ENCODE results near the gene C2orf74. TPM values are rescaled to one million over a fixed set of nuclear protein-coding genes. Genes with fewer than 3 reads are reported as not detected.
"Not testable (repeated sequence)": the region's sequence is repeated elsewhere in the genome, so short reads cannot be mapped to it uniquely, and the experiment has no call there.

C2orf74 gene
- total RNA-seq, 4 donors from 2014 or later: 3.5 to 11.3 (median 6.2) TPM

DNA sequence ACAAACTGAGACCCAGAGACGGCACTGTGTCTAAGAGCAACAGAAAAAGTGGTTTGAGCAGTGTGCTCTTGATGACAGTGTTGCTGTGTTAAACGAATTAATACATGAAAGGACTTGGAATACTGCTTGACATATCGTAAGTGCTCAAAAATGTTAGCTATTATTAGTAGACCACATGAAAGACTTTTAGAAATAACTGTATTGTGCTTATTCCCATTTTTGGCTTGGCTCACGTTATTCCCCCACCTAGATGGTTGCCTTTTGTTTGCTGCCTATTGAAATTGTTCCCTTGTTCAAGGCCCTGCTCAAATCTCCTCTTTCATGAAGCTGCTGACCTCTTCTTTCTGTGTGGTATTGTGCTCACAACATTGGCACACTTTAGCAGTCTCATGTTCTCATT is 27.8 kb upstream of the C2orf74 start:
- no peak for TF ChIP-seq POLR2A (IDR thresholded peaks at IDR 0.05)
- TF ChIP-seq, protein P1, sequence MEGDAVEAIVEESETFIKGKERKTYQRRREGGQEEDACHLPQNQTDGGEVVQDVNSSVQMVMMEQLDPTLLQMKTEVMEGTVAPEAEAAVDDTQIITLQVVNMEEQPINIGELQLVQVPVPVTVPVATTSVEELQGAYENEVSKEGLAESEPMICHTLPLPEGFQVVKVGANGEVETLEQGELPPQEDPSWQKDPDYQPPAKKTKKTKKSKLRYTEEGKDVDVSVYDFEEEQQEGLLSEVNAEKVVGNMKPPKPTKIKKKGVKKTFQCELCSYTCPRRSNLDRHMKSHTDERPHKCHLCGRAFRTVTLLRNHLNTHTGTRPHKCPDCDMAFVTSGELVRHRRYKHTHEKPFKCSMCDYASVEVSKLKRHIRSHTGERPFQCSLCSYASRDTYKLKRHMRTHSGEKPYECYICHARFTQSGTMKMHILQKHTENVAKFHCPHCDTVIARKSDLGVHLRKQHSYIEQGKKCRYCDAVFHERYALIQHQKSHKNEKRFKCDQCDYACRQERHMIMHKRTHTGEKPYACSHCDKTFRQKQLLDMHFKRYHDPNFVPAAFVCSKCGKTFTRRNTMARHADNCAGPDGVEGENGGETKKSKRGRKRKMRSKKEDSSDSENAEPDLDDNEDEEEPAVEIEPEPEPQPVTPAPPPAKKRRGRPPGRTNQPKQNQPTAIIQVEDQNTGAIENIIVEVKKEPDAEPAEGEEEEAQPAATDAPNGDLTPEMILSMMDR (IDR thresholded peaks at IDR 0.05): no peak
- DNase-seq (ENCODE audit: low spot score in 2 of 2): no peak
- no peak overlapping the region for H3K4me3 ChIP-seq (ENCODE audit: low read depth, poor library complexity, severe bottlenecking)
- WGBS, 2 donors: 64% methylated on average over 4 of the region's 4 CpGs
- intact Hi-C loops (cut with DNase I; ENCODE audit: low total_unique reads): no loop called here

DNA sequence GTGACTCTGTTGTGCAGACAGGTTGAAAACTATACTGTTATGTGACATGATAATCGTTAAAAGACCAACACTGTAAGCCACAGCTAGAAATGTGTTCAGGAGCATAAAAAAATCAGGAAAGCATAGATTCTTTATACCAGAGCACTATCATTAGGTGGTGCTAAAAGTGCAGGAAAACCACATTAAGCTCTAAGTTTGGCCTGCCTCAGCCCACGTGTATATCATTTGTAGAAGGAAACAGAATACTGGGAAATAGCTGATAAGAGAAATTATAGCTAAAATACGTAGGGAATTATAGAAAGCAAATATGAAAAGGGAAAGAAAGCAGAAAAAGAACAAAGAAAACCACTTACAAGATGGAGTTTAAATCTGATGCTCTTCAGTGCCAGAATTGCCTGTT is 26.5 kb upstream of the C2orf74 start:
- TF ChIP-seq POLR2A (IDR thresholded peaks at IDR 0.05): no peak
- TF ChIP-seq, protein P1 (IDR thresholded peaks at IDR 0.05): no peak

DNA sequence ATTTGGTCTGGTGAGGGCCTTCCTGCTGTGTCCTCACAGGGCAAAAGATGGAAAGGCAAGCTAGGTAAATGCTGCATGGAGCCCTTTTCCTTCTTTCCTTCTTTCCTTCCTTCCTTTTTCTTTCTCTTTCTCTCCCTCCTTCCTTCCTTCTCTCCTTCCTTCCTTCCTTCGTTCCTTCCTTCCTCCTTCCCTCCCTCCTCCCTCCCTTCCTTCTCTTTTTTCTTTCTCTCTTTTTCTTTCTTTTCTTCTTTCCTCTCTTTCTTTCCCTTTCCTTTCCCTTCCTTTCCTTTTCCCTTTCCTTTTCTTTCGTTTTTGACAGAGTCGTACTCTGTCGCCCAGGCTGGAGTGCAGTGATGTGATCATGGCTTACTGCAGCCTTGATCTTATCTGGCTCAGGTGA is 23.1 kb upstream of the C2orf74 start:
- no peak for DNase-seq (ENCODE audit: low spot score in 2 of 2)
- TF ChIP-seq, protein P1 (IDR thresholded peaks at IDR 0.05): no peak
- no peak for TF ChIP-seq POLR2A (IDR thresholded peaks at IDR 0.05)
- intact Hi-C loops (cut with DNase I; ENCODE audit: low total_unique reads): no loop called here
- WGBS, 2 donors: 88 to 92% methylated on average over 4 of the region's 4 CpGs
- no peak overlapping the region for H3K4me3 ChIP-seq (ENCODE audit: low read depth, poor library complexity, severe bottlenecking)

More for the DNA sequence above, 26.5 kb upstream of the C2orf74 start:
- intact Hi-C loops (cut with DNase I; ENCODE audit: low total_unique reads): no loop called here
- H3K4me3 ChIP-seq (ENCODE audit: low read depth, poor library complexity, severe bottlenecking): no peak overlapping the region
- DNase-seq (ENCODE audit: low spot score in 2 of 2): no peak
- 15 to 23% methylated on average over 3 of the region's 3 CpGs for WGBS, 2 donors

DNA sequence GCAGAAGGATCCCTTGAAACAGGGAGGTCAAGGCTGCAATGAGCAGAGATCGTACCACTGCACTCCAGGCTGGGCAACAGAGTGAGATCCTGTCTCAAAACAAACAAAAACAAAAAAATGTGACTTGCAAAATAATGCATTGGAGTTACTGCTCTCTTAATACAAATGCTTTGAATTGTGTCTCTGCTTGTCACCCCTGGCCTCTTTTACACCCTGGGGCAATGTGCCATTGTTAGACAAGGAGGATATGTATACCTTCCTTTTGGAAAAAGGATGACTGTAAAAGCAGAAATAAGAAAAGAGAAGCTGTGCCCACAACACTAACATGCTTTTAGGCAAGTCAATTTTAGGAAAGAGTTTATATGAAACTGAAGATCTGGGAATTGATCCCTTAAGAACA is 20.8 kb upstream of the C2orf74 start:
- intact Hi-C loops (cut with DNase I; ENCODE audit: low total_unique reads): no loop called here
- TF ChIP-seq, protein P1 (IDR thresholded peaks at IDR 0.05): no peak
- 74 to 92% methylated on average over 1 of the region's 1 CpG for WGBS, 2 donors

DNA sequence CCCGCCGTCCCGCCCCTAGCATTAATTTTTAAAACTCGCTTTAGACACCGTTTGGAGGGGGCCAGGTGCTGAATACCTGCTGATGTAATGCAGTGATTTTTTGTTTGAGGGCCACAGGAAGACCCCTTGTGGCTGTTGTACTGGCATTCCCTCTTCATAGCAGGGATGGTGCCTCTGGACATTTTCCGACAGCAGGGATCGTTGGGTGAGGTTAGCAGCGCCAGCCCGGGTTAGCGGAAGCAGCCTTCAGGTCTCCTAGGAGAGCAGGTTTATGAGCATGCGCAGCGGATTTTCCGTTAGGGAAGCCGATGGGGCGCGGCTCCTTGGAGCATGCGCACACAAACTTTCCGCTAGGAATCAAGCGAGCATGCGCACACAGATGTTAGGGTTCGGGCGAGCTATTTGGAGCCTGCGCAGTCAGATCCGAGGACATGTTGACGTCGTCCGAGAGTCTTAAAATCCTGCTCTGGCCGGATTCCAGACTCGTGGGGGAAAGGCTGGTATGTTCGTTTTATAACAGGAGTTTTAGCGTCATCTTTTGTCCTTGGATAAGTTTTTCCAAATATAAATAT is 17.2 kb upstream of the C2orf74 start:
- intact Hi-C loops (cut with DNase I; ENCODE audit: low total_unique reads): no loop called here
- no peak for TF ChIP-seq POLR2A (IDR thresholded peaks at IDR 0.05)
- TF ChIP-seq, protein P1 (IDR thresholded peaks at IDR 0.05): no peak
- DNase-seq (ENCODE audit: low spot score in 2 of 2): peak; percentile 93 to 98
- 5 to 6% methylated on average over 31 of the region's 31 CpGs for WGBS, 2 donors
- peak overlapping the region; percentile 28 for H3K4me3 ChIP-seq (ENCODE audit: low read depth, poor library complexity, severe bottlenecking)

More for the DNA sequence above, 20.8 kb upstream of the C2orf74 start:
- no peak for DNase-seq (ENCODE audit: low spot score in 2 of 2)
- H3K4me3 ChIP-seq (ENCODE audit: low read depth, poor library complexity, severe bottlenecking): no peak overlapping the region

DNA sequence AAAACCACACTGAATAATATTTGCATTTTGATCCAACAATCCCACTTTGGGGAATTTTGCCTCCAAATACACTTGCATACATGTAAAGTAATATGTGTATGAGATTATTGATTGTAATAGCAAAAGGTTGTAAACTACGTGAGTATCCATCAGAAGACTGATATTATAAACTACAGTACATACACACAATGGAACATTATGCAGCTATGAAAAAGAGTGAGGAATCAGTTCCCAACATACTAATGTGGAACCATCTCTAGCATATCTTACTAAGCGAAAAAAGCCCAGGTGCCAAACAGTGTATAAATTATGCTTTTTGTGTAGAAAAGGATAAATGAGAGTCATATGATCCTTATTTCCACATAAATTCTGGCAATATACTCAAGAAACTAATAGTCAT is 16.0 kb upstream of the C2orf74 start:
- no peak for TF ChIP-seq POLR2A (IDR thresholded peaks at IDR 0.05)
- TF ChIP-seq, protein P1 (IDR thresholded peaks at IDR 0.05): no peak
- H3K4me3 ChIP-seq (ENCODE audit: low read depth, poor library complexity, severe bottlenecking): no peak overlapping the region

DNA sequence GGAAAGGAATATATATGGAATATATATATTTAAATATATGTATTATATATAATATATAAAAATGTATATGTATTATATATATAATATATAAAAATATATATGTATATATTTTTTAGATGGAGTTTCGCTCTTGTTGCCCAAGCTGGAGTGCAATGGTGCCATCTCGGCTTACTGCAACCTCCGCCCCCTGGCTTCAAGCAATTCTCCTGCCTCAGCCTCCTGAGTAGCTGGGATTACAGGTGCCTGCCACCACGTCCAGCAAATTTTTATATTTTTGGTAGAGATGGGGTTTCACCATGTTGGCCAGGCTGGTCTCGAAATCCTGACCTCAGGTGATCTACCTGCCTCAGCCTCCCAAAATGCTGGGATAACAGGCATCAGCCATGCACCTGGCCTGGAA is 13.9 kb upstream of the C2orf74 start:
- DNase-seq (ENCODE audit: low spot score in 2 of 2); H3K4me3 ChIP-seq (ENCODE audit: low read depth, poor library complexity, severe bottlenecking); intact Hi-C loops (cut with DNase I; ENCODE audit: low total_unique reads): not testable (repeated sequence)
- 96 to 99% methylated on average over 5 of the region's 5 CpGs for WGBS, 2 donors

More for the DNA sequence above, 16.0 kb upstream of the C2orf74 start:
- WGBS, 2 donors: 97 to 98% methylated on average over 2 of the region's 2 CpGs
- DNase-seq (ENCODE audit: low spot score in 2 of 2): no peak
- intact Hi-C loops (cut with DNase I; ENCODE audit: low total_unique reads): no loop called here

All from lower leg skin (tissue), 4 donors.